Measurements from ENCODE around the gene IL1RN. TPM values are rescaled to one million over a fixed set of nuclear protein-coding genes. Genes with fewer than 3 reads are reported as not detected.
A peak's percentile ranks its signal among the peaks of the same experiment; 100 is the strongest.

Gene IL1RN
- total and polyA plus RNA-seq, 2 of the 13 experiments (the other 11 are each of a cell fraction or from before 2014, with no cell fraction given), result 21.2 to 101 TPM

DNA sequence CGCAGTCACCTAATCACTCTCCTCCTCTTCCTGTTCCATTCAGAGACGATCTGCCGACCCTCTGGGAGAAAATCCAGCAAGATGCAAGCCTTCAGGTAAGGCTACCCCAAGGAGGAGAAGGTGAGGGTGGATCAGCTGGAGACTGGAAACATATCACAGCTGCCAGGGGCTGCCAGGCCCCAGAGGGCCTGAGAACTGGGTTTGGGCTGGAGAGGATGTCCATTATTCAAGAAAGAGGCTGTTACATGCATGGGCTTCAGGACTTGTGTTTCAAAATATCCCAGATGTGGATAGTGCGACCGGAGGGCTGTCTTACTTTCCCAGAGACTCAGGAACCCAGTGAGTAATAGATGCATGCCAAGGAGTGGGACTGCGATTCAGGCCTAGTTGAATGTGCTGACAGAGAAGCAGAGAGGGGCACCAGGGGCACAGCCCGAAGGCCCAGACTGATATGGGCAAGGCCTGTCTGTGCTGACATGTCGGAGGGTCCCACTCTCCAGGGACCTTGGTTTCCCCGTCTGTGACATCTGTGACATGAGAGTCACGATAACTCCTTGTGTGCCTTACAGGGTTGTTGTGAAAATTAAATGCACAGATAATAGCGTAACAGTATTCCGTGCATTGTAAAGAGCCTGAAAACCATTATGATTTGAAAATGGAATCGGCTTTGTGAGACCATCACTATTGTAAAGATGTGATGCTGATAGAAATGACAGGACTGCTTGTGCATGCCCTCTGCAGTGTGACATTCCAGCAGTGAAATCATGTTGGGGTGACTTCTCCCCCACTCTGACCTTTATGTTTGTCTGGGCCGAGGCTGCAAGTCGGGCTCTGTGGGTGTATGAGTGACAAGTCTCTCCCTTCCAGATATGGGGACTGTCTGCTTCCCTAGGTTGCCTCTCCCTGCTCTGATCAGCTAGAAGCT lies 510 bp downstream of the IL1RN start (continued):
- TF ChIP-seq ZSCAN25 (CRISPR knock-in tag; IDR thresholded peaks at IDR 0.05) (no peak; the same call in 1 of the 2 replicates), ZNF367 (CRISPR knock-in tag; IDR thresholded peaks at IDR 0.05; ENCODE audit: borderline replicate concordance) (no peak), PHF20 (CRISPR knock-in tag; IDR thresholded peaks at IDR 0.05) (0 out of 2 replicates have a peak, but pooled peaks have one; percentile 24), RORA (CRISPR knock-in tag; IDR thresholded peaks at IDR 0.05) (no peak), ZSCAN30 (CRISPR knock-in tag; IDR thresholded peaks at IDR 0.05) (no peak), ZBTB7B (CRISPR knock-in tag; IDR thresholded peaks at IDR 0.05) (no peak), CCDC6 (CRISPR knock-in tag; IDR thresholded peaks at IDR 0.05) (no peak), STAG1 (CRISPR knock-in tag; IDR thresholded peaks at IDR 0.05) (0 out of 2 replicates have a peak, but pooled peaks have one; percentile 2), GABPA (IDR thresholded peaks at IDR 0.05; ENCODE audit: low read depth, low read length) (no peak), GABPA (CRISPR knock-in tag; IDR thresholded peaks at IDR 0.05; ENCODE audit: low read depth) (no peak), SETDB1 (CRISPR knock-in tag; IDR thresholded peaks at IDR 0.05; ENCODE audit: borderline replicate concordance) (no peak), MED13 (CRISPR knock-in tag; IDR thresholded peaks at IDR 0.05) (no peak)
- TF ChIP-seq, protein P1, sequence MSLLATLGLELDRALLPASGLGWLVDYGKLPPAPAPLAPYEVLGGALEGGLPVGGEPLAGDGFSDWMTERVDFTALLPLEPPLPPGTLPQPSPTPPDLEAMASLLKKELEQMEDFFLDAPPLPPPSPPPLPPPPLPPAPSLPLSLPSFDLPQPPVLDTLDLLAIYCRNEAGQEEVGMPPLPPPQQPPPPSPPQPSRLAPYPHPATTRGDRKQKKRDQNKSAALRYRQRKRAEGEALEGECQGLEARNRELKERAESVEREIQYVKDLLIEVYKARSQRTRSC (CRISPR knock-in tag; IDR thresholded peaks at IDR 0.05; ENCODE audit: low read depth), result 0 out of 2 replicates have a peak, but pooled peaks have one; percentile 66
- TF ChIP-seq, protein P2, sequence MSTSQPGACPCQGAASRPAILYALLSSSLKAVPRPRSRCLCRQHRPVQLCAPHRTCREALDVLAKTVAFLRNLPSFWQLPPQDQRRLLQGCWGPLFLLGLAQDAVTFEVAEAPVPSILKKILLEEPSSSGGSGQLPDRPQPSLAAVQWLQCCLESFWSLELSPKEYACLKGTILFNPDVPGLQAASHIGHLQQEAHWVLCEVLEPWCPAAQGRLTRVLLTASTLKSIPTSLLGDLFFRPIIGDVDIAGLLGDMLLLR (CRISPR knock-in tag; IDR thresholded peaks at IDR 0.05), result no peak
- TF ChIP-seq, protein P3, sequence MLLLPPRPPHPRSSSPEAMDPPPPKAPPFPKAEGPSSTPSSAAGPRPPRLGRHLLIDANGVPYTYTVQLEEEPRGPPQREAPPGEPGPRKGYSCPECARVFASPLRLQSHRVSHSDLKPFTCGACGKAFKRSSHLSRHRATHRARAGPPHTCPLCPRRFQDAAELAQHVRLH (CRISPR knock-in tag; IDR thresholded peaks at IDR 0.05; ENCODE audit: borderline replicate concordance, low read depth), result no peak; the same call in none of the 2 replicates
- TF ChIP-seq, protein P4, sequence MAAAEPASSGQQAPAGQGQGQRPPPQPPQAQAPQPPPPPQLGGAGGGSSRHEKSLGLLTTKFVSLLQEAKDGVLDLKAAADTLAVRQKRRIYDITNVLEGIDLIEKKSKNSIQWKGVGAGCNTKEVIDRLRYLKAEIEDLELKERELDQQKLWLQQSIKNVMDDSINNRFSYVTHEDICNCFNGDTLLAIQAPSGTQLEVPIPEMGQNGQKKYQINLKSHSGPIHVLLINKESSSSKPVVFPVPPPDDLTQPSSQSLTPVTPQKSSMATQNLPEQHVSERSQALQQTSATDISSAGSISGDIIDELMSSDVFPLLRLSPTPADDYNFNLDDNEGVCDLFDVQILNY (CRISPR knock-in tag; conservative IDR thresholded peaks at IDR 0.05), result no peak
- TF ChIP-seq, protein P5, sequence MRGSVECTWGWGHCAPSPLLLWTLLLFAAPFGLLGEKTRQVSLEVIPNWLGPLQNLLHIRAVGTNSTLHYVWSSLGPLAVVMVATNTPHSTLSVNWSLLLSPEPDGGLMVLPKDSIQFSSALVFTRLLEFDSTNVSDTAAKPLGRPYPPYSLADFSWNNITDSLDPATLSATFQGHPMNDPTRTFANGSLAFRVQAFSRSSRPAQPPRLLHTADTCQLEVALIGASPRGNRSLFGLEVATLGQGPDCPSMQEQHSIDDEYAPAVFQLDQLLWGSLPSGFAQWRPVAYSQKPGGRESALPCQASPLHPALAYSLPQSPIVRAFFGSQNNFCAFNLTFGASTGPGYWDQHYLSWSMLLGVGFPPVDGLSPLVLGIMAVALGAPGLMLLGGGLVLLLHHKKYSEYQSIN (CRISPR knock-in tag; IDR thresholded peaks at IDR 0.05; ENCODE audit: borderline replicate concordance), result no peak
